H7 (cell line): Measurements from ENCODE around the gene HOXB8. TPM values are rescaled to one million over a fixed set of nuclear protein-coding genes. Genes with fewer than 3 reads are reported as not detected.

Experiments
- DNase-seq: peaks from one replicate; pipeline ENCODE4 v3.0.0; 2012
- H3K27me3 ChIP-seq: 2 replicates; pipeline ENCODE4 v1.6.0; 2011; ENCODE audit warnings: mild to moderate bottlenecking, low read length; ENCODE audit not compliant: control insufficient read depth, insufficient read depth
- H3K36me3 ChIP-seq: replicated peaks from 2 replicates; pipeline ENCODE4 v1.5.1; 2011; ENCODE audit warnings: low read length; ENCODE audit not compliant: control insufficient read depth, insufficient read depth
- H3K4me3 ChIP-seq: 2 replicates; pipeline ENCODE4 v1.5.1; 2011; ENCODE audit warnings: low read depth, mild to moderate bottlenecking, control low read depth, low read length, moderate library complexity; ENCODE audit not compliant: insufficient read depth
- total RNA-seq: library from RNA; depleted of rRNA; stranded (reverse); fragments of >200 nt; shearing (Covaris generic); gene quantifications from 2 replicates; pipeline ENCODE4 v1.2.3, GENCODE V29; 2014

HOXB8 gene
- total RNA-seq, 1 experiment from 2014 or later, result not detected

DNA sequence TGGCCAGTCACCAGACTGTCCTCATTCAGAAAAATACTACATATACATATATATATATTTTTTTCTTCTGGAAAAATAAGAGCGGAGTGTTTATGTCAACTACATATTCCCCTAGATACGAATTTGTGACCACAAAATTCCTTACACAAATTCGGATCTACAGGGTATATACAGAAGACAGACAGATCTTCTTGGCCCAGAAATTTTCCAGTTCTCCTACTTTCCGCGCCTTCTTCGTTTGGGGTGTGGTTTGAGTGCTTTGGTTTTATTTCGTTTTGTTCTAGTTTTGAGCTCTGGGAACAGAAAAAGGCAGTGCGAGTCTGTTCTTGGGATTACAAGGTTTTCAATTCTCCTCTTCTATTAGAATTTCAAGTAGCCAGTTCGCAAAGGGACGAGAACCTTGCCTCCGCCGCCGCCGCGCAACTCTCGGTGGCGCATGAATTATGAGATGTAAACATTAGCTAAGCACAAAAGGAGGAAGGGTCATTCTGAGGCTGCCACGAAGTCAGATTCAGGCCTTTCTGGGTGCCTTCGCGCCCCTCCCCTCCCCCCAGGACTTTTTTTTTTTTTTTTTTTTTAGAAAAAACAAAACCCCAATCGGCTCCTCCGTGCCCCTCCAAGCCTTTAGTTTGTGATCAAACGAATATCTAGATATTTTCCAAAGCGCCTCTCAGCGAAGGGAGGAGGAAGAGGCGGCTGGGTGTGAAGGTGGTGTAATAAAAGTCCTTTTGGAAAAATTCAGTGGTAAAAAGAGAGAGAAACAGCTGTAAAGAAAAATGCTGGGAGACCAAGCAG, 35.1 kb downstream of the HOXB8 start:
- Histone ChIP-seq H3K36me3 (no peaks in the 10 kb centered on the region), H3K27me3 (peaks cover 99% of the 10 kb centered on the region), H3K4me3 (no peak overlapping the region)
- no peak for DNase-seq

DNA sequence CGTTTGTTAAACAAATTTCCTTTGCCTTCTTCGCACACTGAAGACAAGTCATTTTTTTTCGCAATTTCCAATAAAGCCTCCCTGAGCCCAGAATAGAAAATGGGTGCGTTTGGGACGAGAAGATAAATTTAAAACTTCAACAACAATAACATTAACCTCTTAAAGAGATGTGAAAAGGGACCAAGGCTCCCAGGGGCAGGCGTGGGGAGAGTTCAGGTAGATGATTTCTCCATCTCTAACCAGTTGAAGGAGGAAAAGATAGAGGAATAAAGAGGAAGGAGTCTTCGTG, 35.7 kb downstream of the HOXB8 start:
- DNase-seq, result no peak
- Histone ChIP-seq H3K27me3 (peaks cover 99% of the 10 kb centered on the region), H3K4me3 (no peak overlapping the region), H3K36me3 (no peaks in the 10 kb centered on the region)

DNA sequence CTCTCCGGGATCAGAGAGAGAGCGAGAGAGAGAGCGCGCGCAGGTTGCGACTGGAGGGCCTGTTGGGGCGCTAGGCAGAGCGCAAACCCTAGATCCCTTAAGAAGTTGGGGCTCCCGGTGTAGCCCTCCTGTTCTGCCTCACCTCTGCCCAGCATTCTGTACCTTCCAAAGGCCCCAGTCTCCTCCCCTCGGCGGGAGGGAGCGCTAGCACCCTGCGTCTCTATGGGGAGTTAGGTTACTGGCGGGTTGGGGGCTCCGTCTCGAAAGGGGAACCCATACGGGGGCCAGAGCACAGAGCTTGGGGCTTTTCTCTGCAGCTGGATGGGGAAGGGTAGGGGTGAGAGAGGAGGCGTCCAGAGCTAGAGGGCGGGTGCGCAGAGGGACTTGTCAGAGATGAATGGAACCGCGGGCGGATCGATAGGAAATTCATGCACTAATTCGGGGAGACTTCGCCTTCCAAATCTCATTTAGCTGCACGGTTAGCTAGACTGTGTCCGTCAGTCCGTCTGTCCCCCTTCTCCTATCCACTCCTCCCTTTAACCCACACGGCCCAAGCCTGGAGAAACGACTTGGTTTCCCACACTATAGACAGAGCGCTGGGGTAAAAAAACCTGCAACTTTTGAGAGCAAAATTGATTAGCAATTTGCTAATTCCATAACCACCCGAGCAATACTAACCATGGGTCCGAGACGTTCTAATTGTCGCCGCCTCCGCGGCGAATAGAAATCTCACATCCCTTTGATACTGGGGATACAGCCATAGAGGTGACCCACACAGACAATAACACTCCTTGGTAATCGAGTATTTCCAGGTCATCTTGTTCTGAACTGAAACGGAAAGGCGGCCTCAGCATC, 36.2 kb downstream of the HOXB8 start:
- Histone ChIP-seq H3K36me3 (no peaks in the 10 kb centered on the region), H3K27me3 (peaks cover 99% of the 10 kb centered on the region), H3K4me3 (peak overlapping the region; percentile 21; the same call in 1 of the 2 replicates)
- DNase-seq, result peak; percentile 62

DNA sequence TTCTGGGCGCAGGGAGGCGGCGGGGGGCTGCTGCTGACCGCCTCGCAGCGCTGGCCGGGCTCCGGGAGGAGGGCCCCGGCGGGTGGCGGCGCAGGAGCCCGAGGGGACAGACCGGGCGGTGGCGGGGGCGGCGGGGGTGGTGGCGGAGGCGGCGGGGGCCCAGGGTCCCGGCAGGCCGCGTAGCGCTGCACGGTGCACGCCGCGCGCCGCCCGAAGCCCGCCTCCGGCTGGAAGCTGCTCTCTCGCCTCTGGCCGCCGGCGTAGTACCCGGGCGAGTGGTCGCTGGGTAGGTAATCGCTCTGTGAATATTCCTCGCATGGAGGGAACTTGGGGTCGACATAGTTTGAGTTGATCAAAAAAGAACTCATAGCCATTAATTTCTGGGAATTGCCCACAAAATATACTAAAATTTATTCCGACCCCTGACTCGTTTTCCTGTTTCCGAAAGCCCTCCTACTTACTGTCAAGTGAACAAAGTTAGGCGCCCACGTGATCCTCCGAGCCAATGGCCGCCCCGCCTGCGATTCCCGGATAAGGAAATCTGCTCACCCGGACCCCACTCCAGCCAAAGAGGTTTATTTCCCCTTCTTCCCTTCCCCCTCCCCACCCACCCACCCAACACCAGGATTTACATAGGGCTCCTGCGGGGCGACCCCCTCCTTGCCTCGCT, 37.0 kb downstream of the HOXB8 start, which contains the start of gene HOXB4:
TSS of gene HOXB4 (minus strand) at position 405 of the 670 bp plus-strand sequence. CDS start at position 374, 31 bp downstream.
- no peaks in the 10 kb centered on the region for H3K36me3 ChIP-seq
- peak within 1 kb of the TSS; percentile 24 for H3K4me3 ChIP-seq
- peak; percentile 89 for DNase-seq
- H3K27me3 ChIP-seq, result peaks cover 99% of the 10 kb centered on the region

DNA sequence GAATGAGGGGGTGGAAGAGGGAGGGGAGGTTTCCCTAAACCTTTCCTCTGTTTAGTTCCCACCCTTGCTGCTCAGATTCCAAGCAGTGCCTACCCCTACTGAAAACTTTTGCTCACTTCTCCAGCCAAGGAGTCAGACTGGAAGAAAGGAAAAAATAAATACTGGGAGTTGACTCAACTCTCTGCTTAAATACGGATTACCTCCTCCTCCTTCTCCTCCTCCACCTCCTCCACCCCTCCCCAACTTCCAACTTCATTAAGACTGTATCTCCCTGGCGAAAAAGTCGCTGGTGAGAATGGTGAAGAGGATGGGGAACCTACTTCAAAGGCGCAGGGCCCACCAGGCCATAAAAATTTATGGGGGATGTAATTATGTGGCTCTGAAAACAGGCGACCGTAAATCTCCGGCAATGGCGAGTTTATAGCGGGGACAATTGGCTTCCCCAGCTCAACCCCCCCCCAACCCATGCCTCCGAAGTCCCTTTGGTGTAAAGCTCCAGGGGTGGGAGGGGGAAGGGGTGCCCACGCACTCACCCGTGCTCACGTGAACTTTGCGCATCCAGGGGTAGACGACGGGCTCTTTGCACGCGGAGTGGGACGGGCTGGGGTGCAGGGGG, 37.7 kb downstream of the HOXB8 start:
- Histone ChIP-seq H3K36me3 (no peaks in the 10 kb centered on the region), H3K4me3 (no peak overlapping the region), H3K27me3 (peaks cover 99% of the 10 kb centered on the region)
- no peak for DNase-seq

DNA sequence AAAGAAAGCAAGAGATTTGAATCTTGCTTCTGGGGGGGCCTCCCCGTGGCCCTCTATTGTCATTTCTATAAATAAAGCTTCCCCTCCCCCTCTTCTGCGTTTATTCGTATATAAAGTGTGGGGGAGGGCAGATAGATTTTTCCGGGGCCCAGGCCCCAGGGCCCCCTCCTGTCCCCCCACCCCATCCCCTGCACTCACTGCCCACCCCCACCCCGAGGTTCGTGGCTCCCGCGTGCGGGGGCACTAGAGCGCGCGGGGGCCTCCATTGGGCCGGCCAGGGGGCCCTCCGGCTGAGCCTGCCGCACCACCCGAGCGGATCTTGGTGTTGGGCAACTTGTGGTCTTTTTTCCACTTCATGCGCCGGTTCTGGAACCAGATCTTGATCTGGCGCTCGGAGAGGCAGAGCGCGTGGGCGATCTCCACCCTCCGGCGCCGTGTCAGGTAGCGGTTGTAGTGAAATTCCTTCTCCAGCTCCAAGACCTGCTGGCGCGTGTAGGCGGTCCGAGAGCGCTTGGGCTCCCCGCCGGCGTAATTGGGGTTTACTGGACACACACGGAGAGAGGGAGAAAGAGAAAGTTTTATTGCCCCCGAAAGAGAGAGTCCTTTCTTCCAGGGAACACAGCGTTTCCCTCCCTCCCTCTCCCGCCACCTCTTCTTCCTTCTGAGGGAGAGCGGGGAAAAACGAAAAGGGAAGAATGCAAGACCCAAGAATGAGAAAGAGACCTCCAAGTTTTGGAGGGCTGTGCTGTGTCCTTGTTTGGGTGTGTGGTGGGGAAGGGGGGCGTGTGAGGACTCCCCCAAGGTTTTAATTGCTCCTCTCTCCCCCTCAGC, 38.4 kb downstream of the HOXB8 start:
- Histone ChIP-seq H3K4me3 (no peak overlapping the region), H3K36me3 (no peaks in the 10 kb centered on the region), H3K27me3 (peaks cover 99% of the 10 kb centered on the region)
- DNase-seq, result peak; percentile 68

DNA sequence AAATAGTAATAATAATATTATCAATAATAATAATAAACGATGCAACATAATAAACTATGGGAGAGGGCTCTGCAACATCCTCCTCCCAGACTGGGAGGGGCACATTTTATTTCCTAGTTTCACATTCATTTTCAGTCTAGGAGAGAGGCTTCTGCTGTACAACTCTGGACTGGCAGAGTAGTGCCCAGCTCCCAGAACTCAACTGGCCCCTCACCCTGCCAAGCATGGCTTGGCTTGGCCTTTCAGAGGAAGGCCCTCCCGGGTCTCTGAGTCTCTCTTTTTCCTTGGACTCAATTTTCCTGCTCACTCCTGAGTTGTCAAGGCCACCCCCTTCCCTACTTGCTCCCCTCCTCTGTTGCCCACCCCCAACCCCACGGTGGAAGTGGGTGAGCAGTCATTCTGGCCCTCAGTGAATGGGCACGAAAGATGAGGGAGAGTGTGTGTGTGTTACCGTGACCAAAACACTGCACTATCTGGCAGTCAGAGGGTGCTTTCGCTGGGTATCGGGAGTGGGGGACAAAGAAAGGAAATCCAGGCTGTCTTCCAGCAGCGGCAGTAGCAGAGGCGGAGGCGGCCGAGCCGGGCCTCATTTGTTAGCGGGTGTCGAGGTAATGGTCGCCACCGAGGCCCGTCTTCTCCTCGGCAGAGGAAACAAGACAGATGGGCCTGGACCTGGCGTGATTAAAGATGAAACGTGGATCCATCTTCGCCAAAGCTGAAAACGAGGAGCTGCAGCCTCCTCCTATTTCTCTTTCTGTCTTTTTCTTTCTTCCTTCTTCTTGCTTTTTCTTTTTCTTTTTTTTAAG, 39.2 kb downstream of the HOXB8 start:
- H3K4me3 ChIP-seq, result no peak overlapping the region
- H3K36me3 ChIP-seq, result no peaks in the 10 kb centered on the region
- no peak for DNase-seq
- peaks cover 99% of the 10 kb centered on the region for H3K27me3 ChIP-seq

DNA sequence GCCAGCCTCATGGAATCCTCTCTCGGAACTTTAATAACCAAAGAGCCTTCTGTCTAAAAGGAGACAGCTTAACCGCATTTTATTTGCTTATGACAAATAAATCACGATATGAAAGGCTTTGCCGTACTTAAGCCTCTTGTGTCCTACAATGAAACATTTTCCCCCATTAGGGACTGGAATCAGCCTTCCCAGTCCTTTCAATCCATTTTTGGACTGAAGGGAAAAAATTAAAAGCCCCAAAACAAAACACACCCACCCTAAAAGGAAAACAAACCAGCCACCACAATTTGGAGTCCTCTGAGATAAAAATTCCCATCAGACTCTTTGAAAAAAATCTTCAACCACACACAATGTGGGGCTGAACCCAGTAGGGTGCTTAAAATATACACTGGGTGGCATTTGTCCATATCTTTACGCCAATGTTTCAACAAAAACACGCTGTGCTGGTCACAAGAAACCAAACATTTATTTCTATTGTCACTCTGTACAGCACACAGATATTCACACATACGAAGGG, 40.0 kb downstream of the HOXB8 start:
- Histone ChIP-seq H3K27me3 (peaks cover 99% of the 10 kb centered on the region), H3K36me3 (no peaks in the 10 kb centered on the region), H3K4me3 (no peak overlapping the region)
- no peak for DNase-seq

DNA sequence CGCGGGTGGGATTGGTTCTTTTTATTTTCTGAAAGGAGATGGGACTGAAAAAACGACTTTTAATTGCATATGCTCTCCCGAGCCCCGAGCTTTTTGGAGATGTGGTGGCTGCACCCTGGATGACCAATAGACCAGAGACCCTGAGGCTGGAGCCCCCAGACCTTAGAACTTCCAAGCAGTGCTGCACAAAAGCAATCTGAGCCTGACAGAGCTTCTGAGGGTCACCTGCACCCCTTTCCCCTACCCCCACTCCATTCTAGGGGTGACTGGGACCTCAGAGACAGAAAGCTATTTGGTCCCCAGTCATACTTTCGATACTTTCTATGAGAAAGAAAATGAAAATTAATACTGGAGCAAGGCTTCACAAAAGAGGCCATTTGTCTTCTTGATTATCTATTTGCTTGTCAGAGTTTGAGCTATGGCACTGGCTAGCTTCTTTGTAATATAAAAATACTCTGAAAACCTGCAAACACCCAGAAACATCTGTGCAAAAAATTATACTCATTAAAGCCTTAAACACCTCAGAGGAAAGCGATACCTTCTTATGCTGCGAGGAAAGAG, 40.5 kb downstream of the HOXB8 start:
- no peaks in the 10 kb centered on the region for H3K36me3 ChIP-seq
- H3K4me3 ChIP-seq, result no peak overlapping the region
- no peak for DNase-seq
- H3K27me3 ChIP-seq, result peaks cover 99% of the 10 kb centered on the region

DNA sequence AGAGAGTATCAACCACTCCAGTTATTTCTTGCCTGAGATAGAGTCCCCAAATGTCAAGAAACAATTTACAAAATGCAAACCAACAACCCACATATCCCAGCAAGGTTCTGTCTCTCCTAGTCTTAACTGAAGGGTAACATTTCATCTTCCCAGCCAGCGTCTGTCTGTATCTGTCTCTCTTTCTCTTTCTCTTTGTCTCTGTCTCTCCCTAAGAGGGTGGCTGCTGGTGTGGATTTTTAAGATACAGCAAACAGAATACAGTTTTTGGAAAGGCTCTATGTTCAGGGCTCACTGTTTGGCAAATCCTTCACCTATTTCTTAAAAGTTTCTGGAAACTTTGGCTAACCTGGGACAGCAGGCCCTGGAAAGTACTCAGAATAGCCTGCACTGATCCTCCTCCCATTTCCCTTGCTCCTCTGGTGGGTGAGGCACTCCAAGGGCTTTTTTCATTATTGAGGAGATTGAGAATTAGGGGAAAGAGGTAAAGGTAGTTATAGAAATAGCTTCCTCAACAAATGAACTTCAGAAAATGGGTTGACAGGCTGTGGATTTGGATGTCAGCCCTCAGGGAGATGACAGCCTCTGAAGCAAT, 43.2 kb downstream of the HOXB8 start:
- Histone ChIP-seq H3K27me3 (peaks cover 100% of the 10 kb centered on the region), H3K4me3 (no peak overlapping the region), H3K36me3 (no peaks in the 10 kb centered on the region)
- no peak for DNase-seq

DNA sequence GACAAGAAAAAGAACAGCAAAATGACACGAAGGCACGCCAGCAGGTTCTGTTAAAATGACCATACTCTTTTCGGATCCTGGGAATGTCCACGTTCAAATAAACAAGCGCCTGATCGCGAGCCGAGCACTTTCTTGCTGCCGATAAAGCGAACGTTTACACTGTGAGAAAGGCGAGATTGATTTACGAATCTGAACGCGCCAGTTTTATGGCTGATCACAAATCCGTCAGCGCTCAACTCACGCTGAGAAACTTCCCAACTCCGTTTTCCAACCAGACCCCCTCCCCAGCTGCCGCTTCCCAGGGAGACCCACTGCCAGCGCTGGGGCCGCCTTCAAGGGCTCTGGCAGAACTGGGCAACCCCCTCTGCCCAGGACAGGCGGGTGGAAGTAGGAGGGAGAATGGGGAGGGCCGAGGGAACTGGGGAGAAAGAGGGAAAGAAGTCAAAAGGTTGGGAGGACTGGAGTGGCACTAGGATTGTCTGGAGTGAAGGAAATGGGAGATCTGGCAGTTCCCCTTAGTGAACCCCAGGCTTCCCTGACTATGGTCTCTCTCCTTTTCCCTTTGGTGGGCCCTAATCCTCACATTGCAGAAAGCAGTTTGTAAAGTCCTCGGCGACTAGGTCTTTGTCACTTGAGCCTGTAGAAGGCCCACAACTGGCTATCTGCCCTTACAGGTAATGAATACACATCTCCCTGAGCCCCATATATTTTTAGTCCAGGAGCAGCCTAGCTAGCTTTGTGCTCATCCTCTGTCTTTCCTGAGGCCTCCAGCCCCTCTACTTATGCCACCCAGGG, 43.9 kb downstream of the HOXB8 start:
- peaks cover 100% of the 10 kb centered on the region for H3K27me3 ChIP-seq
- no peak overlapping the region for H3K4me3 ChIP-seq
- no peaks in the 10 kb centered on the region for H3K36me3 ChIP-seq
- DNase-seq, result peak; percentile 73
